Upper lobe of right lung (tissue), 1 donor: ENCODE results near the gene RSRC1. TPM values are rescaled to one million over a fixed set of nuclear protein-coding genes. Genes with fewer than 3 reads are reported as not detected.

Experiments
- ATAC-seq: fragments of 200-7000 bp; cut with Tn5 transposase; one replicate; pipeline ENCODE4 v1.9.1; 2020; ENCODE audit warnings: mild to moderate bottlenecking, moderate library complexity
- DNase-seq: peaks from one replicate; pipeline ENCODE4 v3.0.0-alpha.2; 2020
- H3K27ac ChIP-seq: fragments of 200-600 bp; one replicate; pipeline ENCODE4 v1.8.0; 2022
- H3K27me3 ChIP-seq: fragments of 200-600 bp; one replicate; pipeline ENCODE4 v1.8.0; 2022; ENCODE audit warnings: mild to moderate bottlenecking
- H3K36me3 ChIP-seq: fragments of 200-600 bp; one replicate; pipeline ENCODE4 v1.8.0; 2022
- H3K4me1 ChIP-seq: fragments of 200-600 bp; one replicate; pipeline ENCODE4 v1.8.0; 2022
- H3K4me3 ChIP-seq: fragments of 200-600 bp; one replicate; pipeline ENCODE4 v1.8.0; 2022; ENCODE audit warnings: mild to moderate bottlenecking
- H3K9me3 ChIP-seq: fragments of 200-600 bp; one replicate; pipeline ENCODE4 v1.8.0; 2022
- CTCF ChIP-seq: fragments of 200-600 bp; IDR thresholded peaks from one replicate; pipeline ENCODE4 v1.8.0; 2022; ENCODE audit warnings: antibody characterized with exemption
- intact Hi-C: fragments of 100-400 bp; cut with DNase I; formaldehyde crosslinking; loops from one replicate; pipeline ENCODE4 v1.11.0; 2022
- total RNA-seq: library from RNA; stranded (reverse); fragmentation: NEBNext Ultra II Directional; extraction: Animal tissue kit (Norgen Biotek cat#: 25700); gene quantifications from one replicate; pipeline ENCODE4 v1.2.1, GENCODE V29; 2021
- donor health status: DM: no; HTN: yes; CAD: no; lungs with severe emphysema.

Gene RSRC1
- total RNA-seq, 1 donor from 2014 or later, result 28.1 TPM

GRCh38 chr3:158382479-158382878, 272.6 kb downstream of the RSRC1 start:
- no peak for TF ChIP-seq CTCF
- Histone ChIP-seq H3K36me3 (no peaks in the 10 kb centered on the region), H3K4me3 (no peak overlapping the region), H3K27me3 (no peaks in the 10 kb centered on the region), H3K27ac (no peak overlapping the region), H3K9me3 (no peaks in the 10 kb centered on the region), H3K4me1 (no peaks in the 10 kb centered on the region)
- intact Hi-C loops, result no loop called here
- ATAC-seq (no peak), DNase-seq (no peak)

GRCh38 chr3:158384019-158384418, 274.1 kb downstream of the RSRC1 start:
- Histone ChIP-seq H3K36me3 (no peaks in the 10 kb centered on the region), H3K27ac (no peak overlapping the region), H3K27me3 (no peaks in the 10 kb centered on the region), H3K4me3 (no peak overlapping the region), H3K9me3 (no peaks in the 10 kb centered on the region), H3K4me1 (no peaks in the 10 kb centered on the region)
- ATAC-seq (no peak), DNase-seq (no peak)
- intact Hi-C loops, result no loop called here
- TF ChIP-seq CTCF, result no peak

- intact Hi-C loops, result no loop called here
- TF ChIP-seq CTCF, result no peak
- Histone ChIP-seq H3K4me3 (no peak overlapping the region), H3K4me1 (no peaks in the 10 kb centered on the region), H3K27ac (no peak overlapping the region), H3K27me3 (no peaks in the 10 kb centered on the region), H3K9me3 (peaks cover 5% of the 10 kb centered on the region), H3K36me3 (no peaks in the 10 kb centered on the region)
- no peak for DNase-seq
- no peak for ATAC-seq
These were observed 285.5 kb downstream of the RSRC1 start for GRCh38 chr3:158395421-158395820.

GRCh38 chr3:158402590-158402989, 292.7 kb downstream of the RSRC1 start:
- no peaks in the 10 kb centered on the region for H3K9me3 ChIP-seq
- no peaks in the 10 kb centered on the region for H3K4me1 ChIP-seq
- no peaks in the 10 kb centered on the region for H3K36me3 ChIP-seq
- DNase-seq (no peak), ATAC-seq (no peak)
- intact Hi-C loops, result no loop called here
- H3K27me3 ChIP-seq, result no peaks in the 10 kb centered on the region
- no peak overlapping the region for H3K4me3 ChIP-seq
- TF ChIP-seq CTCF, result no peak
- H3K27ac ChIP-seq, result no peak overlapping the region

- Histone ChIP-seq H3K36me3 (no peaks in the 10 kb centered on the region), H3K27me3 (no peaks in the 10 kb centered on the region), H3K9me3 (no peaks in the 10 kb centered on the region), H3K4me1 (no peaks in the 10 kb centered on the region), H3K27ac (no peak overlapping the region), H3K4me3 (no peak overlapping the region)
- no peak for TF ChIP-seq CTCF
- ATAC-seq (no peak), DNase-seq (no peak)
- intact Hi-C loops, result no loop called here
These were observed 293.1 kb downstream of the RSRC1 start for GRCh38 chr3:158403013-158403412.

GRCh38 chr3:158404131-158404718, 294.3 kb downstream of the RSRC1 start:
- Histone ChIP-seq H3K9me3 (no peaks in the 10 kb centered on the region), H3K4me1 (no peaks in the 10 kb centered on the region), H3K4me3 (no peak overlapping the region), H3K27ac (no peak overlapping the region), H3K27me3 (no peaks in the 10 kb centered on the region), H3K36me3 (no peaks in the 10 kb centered on the region)
- no peak for TF ChIP-seq CTCF
- DNase-seq, result no peak
- no peak for ATAC-seq
- intact Hi-C loops, result no loop called here
